HEK293 (cell line): ENCODE results near the gene IQSEC1.

Source experiments
- CTCF ChIA-PET: fragments of 350-600 bp; formaldehyde crosslinking; extraction: SDS; loops from one replicate; lab custom pipeline; 2021; ENCODE audit warnings: antibody characterized with exemption; lab: Yijun Ruan, JAX
- POLR2A ChIA-PET: fragments of 300-600 bp; formaldehyde crosslinking; extraction: SDS; loops from one replicate; lab custom pipeline; 2020; ENCODE audit warnings: antibody characterized with exemption, inconsistent platforms; lab: Yijun Ruan, JAX
- H3K27ac ChIP-seq: fragments of 200-500 bp; sonication (Bioruptor generic); 2 replicates; pipeline ENCODE4 v1.5.1; 2014; ENCODE audit warnings: low read depth, low read length, control low read depth, inconsistent platforms; ENCODE audit errors: extremely low read depth
- H3K36me3 ChIP-seq, 2 experiments: fragments of 200-500 bp in 1 of 2; sonication (Bioruptor generic) in 1 of 2; 1 replicate in 1 of 2; 2 replicates in 1 of 2; pipeline ENCODE4 v1.5.1; 2014 to 2017; ENCODE audit warnings: inconsistent platforms in 2 of 2, low read length in 2 of 2; ENCODE audit not compliant: control insufficient read depth in 2 of 2, insufficient read depth in 1 of 2
- H3K4me1 ChIP-seq: fragments of 200-500 bp; sonication (Bioruptor generic); 2 replicates; pipeline ENCODE4 v1.5.1; 2014; ENCODE audit warnings: mild to moderate bottlenecking, low read length, inconsistent platforms; ENCODE audit not compliant: control insufficient read depth, insufficient read depth
- H3K4me3 ChIP-seq: 2 replicates; pipeline ENCODE4 v1.5.1; 2011; ENCODE audit warnings: low read depth, mild to moderate bottlenecking, control low read depth, low read length, moderate library complexity
- H3K9me3 ChIP-seq: fragments of 200-500 bp; sonication (Bioruptor generic); 2 replicates; pipeline ENCODE4 v1.5.1; 2014; ENCODE audit warnings: low read depth, low read length, inconsistent platforms; ENCODE audit not compliant: control insufficient read depth, insufficient read depth
- ATF2 ChIP-seq: fragments of 450-650 bp; formaldehyde crosslinking; IDR thresholded peaks from 2 replicates; pipeline ENCODE4 v1.5.1; 2016; ENCODE audit warnings: missing biosample characterization, missing genetic modification characterization, low read depth
- GFI1B ChIP-seq: fragments of 450-650 bp; formaldehyde crosslinking; IDR thresholded peaks from 2 replicates; pipeline ENCODE4 v1.5.1; 2016; ENCODE audit warnings: missing biosample characterization, missing genetic modification characterization
- IKZF3 ChIP-seq: fragments of 450-650 bp; IDR thresholded peaks from 2 replicates; pipeline ENCODE4 v1.5.0; 2018; ENCODE audit warnings: missing biosample characterization, mild to moderate bottlenecking, missing genetic modification characterization, moderate library complexity
- KLF7 ChIP-seq: fragments of 450-650 bp; formaldehyde crosslinking; IDR thresholded peaks from 2 replicates; pipeline ENCODE4 v1.5.1; 2016; ENCODE audit warnings: missing biosample characterization, missing genetic modification characterization, borderline replicate concordance
- KLF8 ChIP-seq: fragments of 450-650 bp; formaldehyde crosslinking; IDR thresholded peaks from 2 replicates; pipeline ENCODE4 v1.5.1; 2016; ENCODE audit warnings: missing biosample characterization, missing genetic modification characterization
- SALL2 ChIP-seq: fragments of 450-650 bp; formaldehyde crosslinking; IDR thresholded peaks from 2 replicates; pipeline ENCODE4 v1.5.0; 2017; ENCODE audit warnings: missing biosample characterization, mild to moderate bottlenecking, missing genetic modification characterization, borderline replicate concordance
- ZEB2 ChIP-seq: fragments of 450-650 bp; formaldehyde crosslinking; IDR thresholded peaks from 2 replicates; pipeline ENCODE4 v1.5.1; 2016; ENCODE audit warnings: missing biosample characterization, missing genetic modification characterization
- ZNF24 ChIP-seq: fragments of 450-650 bp; formaldehyde crosslinking; IDR thresholded peaks from 2 replicates; pipeline ENCODE4 v1.5.1; 2016; ENCODE audit warnings: missing biosample characterization, missing genetic modification characterization
- ZNF341 ChIP-seq: fragments of 450-650 bp; formaldehyde crosslinking; IDR thresholded peaks from 2 replicates; pipeline ENCODE4; 2016; ENCODE audit warnings: low read depth, missing biosample characterization, missing genetic modification characterization
- ZNF48 ChIP-seq: fragments of 450-650 bp; formaldehyde crosslinking; IDR thresholded peaks from 2 replicates; pipeline ENCODE4 v1.5.1; 2016; ENCODE audit warnings: missing biosample characterization, missing genetic modification characterization
- ZNF600 ChIP-seq: fragments of 450-650 bp; formaldehyde crosslinking; IDR thresholded peaks from 2 replicates; pipeline ENCODE4 v1.5.1; 2016; ENCODE audit warnings: missing biosample characterization, missing genetic modification characterization
- ZNF610 ChIP-seq: fragments of 450-650 bp; formaldehyde crosslinking; IDR thresholded peaks from 2 replicates; pipeline ENCODE4 v1.5.1; 2016; ENCODE audit warnings: missing biosample characterization, missing genetic modification characterization, borderline replicate concordance
- ZNF621 ChIP-seq: fragments of 450-650 bp; formaldehyde crosslinking; IDR thresholded peaks from 2 replicates; pipeline ENCODE4 v1.5.1; 2017; ENCODE audit warnings: missing biosample characterization, missing genetic modification characterization
- ZNF704 ChIP-seq: fragments of 450-650 bp; formaldehyde crosslinking; IDR thresholded peaks from 2 replicates; pipeline ENCODE4 v1.5.1; 2016; ENCODE audit warnings: missing biosample characterization, missing genetic modification characterization
- ZNF776 ChIP-seq: fragments of 450-650 bp; formaldehyde crosslinking; IDR thresholded peaks from 2 replicates; pipeline ENCODE4 v1.5.0; 2017; ENCODE audit warnings: missing biosample characterization, missing genetic modification characterization, borderline replicate concordance
- ZNF785 ChIP-seq: fragments of 450-650 bp; formaldehyde crosslinking; IDR thresholded peaks from 2 replicates; pipeline ENCODE4 v1.5.1; 2016; ENCODE audit warnings: missing biosample characterization, missing genetic modification characterization
- ZNF843 ChIP-seq: fragments of 450-650 bp; formaldehyde crosslinking; IDR thresholded peaks from 2 replicates; pipeline ENCODE4 v1.5.1; 2016; ENCODE audit warnings: missing biosample characterization, missing genetic modification characterization

IQSEC1 gene

GRCh38 chr3:13109516-13109915, 36.3 kb upstream of the IQSEC1 start:
- ChIA-PET CTCF (no interaction called here), POLR2A (no interaction called here)
- H3K36me3 ChIP-seq, result no peaks in the 10 kb centered on the region
- H3K4me3 ChIP-seq, result no peak overlapping the region
- no peak overlapping the region for H3K27ac ChIP-seq
- H3K9me3 ChIP-seq, result no peaks in the 10 kb centered on the region
- TF ChIP-seq ZNF621 (tag by site-specific recombination) (no peak), ZNF776 (tag by site-specific recombination) (0 out of 2 replicates have a peak, but pooled peaks have one; percentile 60)
- no peaks in the 10 kb centered on the region; the same call in 1 of the 2 replicates for H3K4me1 ChIP-seq

- Histone ChIP-seq H3K27ac (no peak overlapping the region), H3K36me3 (no peaks in the 10 kb centered on the region), H3K9me3 (no peaks in the 10 kb centered on the region), H3K4me3 (no peak overlapping the region), H3K4me1 (no peaks in the 10 kb centered on the region; the same call in 1 of the 2 replicates)
- no peak for TF ChIP-seq GFI1B
- no peak for TF ChIP-seq KLF8 (tag by site-specific recombination)
- no peak for TF ChIP-seq ZNF785 (tag by site-specific recombination)
- TF ChIP-seq ZEB2, result no peak
- no peak for TF ChIP-seq ZNF24 (tag by site-specific recombination)
- TF ChIP-seq KLF7 (tag by site-specific recombination), result no peak
- TF ChIP-seq ATF2 (tag by site-specific recombination), result no peak
- no peak for TF ChIP-seq ZNF48
- no peak for TF ChIP-seq ZNF610 (tag by site-specific recombination)
- TF ChIP-seq ZNF843 (tag by site-specific recombination), result no peak
- no peak for TF ChIP-seq ZNF341 (tag by site-specific recombination)
- ChIA-PET POLR2A (no interaction called here), CTCF (interaction anchor here (1.4 kb wide), 1 partner anchor 17 kb away, joined by 6 read pairs; no protein-coding TSS in a partner anchor)
Observed at GRCh38 chr3:13108861-13109260, 35.6 kb upstream of the IQSEC1 start.

DNA sequence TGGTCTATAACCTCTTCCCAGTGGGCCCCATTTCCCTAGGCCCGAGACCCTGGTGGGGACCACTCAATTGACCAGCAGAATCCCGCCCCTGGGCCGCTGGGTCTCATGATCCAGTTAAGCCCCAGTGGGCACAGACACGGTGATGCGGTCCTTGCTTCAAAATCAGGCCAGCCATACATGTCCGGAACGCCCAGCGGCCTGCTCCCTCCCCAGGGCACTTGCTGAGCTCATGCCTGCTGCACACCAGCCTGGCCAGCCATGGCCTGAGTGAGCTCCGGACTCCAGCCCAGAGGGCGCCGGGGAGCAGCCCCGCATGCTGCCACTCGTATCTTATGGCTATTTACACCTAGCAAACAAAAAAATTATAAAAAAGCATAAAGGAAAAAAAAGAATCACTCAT, 34.4 kb upstream of the IQSEC1 start:
- CTCF ChIA-PET, result interaction anchor here (1.4 kb wide), 1 partner anchor 15 kb away, joined by 6 read pairs; no protein-coding TSS in a partner anchor
- POLR2A ChIA-PET, result no interaction called here
- H3K4me1 ChIP-seq, result no peaks in the 10 kb centered on the region; the same call in 1 of the 2 replicates

More for the DNA sequence above, 34.4 kb upstream of the IQSEC1 start:
- Histone ChIP-seq H3K36me3 (no peaks in the 10 kb centered on the region), H3K9me3 (no peaks in the 10 kb centered on the region), H3K27ac (no peak overlapping the region), H3K4me3 (no peak overlapping the region)
- peak; percentile 53; the same call in 1 of the 2 replicates for TF ChIP-seq ZNF600 (tag by site-specific recombination)
- no peak for TF ChIP-seq SALL2 (tag by site-specific recombination)
- no peak for TF ChIP-seq ZNF704
- no peak for TF ChIP-seq IKZF3 (tag by site-specific recombination)
- TF ChIP-seq, all 188 proteins: peak for 1
